GM19351 (cell line): Measurements from ENCODE around the gene CPED1.
"Not testable (repeated sequence)": the region's sequence is repeated elsewhere in the genome, so short reads cannot be mapped to it uniquely, and the experiment has no call there.

ENCODE experiments used
- ATAC-seq: cut with Tn5 transposase; IDR thresholded peaks from one replicate; pipeline ENCODE4 v1.9.1; 2021; ENCODE audit warnings: mild to moderate bottlenecking, moderate library complexity; ENCODE audit not compliant: unreplicated experiment

CPED1 gene

DNA sequence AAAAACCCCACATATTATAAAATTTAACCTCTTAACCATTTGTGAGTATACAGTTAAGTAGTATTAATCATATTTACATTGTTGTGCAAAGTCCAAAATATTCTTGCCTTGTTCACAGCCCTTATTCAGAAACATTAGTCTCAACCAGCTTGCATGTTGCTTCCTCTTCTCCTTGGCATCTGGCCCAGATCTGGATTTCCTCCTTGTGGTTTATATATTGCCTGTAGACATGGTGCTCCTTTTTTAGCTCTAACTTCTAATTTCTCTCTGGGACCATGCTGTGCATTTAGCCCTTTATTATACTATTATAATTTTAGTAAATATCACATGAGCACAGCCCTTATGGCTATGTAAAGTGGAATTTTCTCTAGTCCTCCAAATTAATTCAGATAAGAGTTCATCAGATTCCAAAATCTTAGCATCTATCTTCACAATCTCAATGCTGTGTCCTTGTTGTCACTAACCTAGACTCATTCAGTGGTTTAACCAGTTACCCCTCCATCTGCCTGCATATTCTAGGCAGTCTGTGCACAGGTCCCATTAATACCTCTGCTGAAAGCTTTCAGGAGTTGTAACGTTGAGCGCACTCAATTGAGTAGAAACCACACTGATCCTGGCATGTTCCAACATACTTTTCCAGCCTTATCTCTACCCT, 7.9 kb downstream of the CPED1 start:
- peak; percentile 59 for ATAC-seq

DNA sequence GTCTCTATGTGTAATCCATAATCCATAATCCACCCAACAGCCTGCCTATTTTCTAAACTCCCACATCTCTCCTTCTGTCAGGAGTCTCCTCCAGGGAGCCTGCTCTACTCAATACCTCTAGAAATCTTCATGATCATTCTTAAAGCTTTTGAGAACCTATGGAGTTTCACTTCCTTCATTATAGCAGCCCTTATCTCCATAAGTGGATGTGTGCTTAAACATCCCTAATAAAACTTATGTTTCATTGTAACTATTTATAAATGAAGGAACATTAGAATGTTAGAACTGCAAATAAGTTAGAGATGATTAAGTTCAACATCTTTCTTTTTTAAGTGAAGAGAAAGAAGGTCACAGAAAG, 8.5 kb downstream of the CPED1 start:
- peak; percentile 58 for ATAC-seq

DNA sequence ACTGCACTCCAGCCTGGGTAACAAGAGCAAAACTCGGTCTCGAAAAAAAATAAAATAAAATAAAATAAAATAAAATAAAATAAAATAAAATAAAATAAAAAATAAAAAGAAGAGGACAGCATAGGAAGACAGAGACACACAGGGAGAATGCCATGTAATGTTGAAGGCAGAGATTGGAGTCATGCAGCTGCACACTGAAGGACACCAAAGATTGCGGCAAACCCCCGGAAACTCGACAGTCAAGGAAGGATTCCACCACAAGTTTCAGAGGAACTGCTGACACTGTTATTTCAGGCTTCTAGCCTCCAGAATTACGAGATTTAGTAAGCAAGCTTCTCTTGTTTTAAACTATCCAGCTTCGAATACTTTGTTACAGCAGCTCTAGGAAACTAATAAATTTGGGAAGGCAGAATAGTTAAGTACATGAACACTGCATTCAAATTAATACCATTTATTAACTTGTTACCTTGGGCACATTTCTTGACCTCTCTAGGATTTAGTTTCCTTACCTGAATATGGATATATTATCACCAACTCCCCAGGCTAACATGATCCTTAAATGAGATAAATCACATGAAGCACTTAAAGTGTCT, 9.5 kb downstream of the CPED1 start:
- no peak for ATAC-seq

DNA sequence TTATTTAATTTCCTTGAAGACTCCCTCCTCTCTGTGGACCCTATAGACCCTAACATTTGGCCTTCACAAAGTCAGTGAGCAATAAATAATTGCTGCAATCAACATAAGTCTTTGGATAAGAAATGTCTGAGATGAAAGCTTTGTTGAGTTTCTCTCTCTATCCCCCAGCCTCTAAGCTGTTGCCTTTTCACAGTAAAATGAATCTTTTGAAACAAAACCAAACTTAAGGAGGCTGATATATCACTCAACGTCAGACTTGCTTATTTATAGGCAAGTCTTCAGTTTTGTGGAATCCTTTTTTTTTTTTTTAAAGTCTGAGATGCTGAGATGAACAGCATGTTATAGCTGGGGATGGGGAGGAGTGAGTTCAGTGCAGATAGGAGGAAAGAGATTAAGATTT, 10.0 kb downstream of the CPED1 start:
- ATAC-seq, result no peak

DNA sequence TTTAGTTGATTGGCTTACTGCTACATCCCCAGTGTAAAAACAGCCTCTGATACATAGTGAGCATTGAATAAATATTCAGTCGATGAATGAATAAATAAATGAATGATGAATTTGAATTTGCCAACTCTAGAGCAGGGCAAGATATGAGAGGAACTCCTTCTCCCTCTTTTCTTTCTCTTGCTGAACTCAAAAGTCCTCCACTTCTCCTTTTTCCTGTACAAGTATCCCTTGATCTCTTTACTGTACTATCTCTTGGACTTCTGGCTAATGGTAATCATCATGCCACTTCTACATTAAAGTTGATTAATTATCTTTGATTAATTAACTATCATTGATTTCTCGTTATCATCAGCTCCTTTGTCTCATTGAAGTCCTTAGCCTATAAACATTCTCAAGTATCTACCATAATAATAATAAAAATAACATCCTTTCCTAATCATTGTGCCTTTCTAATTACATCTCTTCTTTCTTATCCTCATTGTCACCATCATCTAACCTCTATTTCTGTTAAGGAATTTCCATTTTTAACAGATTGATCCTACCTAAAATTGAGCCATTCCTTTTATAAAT, 10.6 kb downstream of the CPED1 start:
- ATAC-seq, result no peak

DNA sequence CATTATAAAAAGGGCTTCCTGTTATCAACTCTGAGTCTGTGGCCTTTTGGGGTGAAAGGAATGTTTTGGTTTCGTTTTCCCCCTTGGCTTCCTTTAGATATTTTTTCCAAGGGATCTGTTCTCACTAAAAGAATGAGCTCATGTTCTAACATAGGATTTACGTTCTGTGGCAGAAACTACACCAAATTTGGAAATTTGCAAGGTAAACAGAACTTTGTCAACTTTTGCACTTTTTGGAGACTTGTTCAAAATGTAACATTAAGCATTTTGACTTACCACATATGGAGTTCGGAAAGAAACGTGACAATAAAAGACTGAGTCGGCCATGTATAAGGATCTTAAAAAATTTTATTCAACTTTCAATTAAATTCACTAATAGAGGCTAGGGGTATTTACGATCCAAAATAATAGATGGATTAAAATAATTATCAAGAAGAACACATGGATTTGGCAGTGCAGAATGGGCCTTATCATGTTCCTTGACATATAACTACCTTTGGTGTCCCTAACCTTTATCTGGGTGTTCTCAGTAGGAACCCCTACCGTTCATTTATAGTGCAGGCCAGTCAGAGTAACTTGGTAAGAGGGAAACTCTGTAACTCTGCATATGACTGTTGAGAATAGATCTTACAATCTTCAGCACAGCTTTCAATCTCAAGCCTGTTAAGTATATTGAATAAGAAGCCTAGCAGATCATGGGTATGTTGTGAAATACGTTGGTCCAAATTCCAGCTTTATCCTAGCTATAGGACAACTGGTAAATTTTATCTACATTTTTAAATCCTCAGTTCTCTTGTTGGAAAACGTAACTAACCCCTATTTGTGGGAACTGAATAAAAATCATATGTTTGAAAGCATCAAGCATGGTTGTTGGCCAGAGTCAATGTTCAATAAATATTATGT, 11.8 kb downstream of the CPED1 start:
- ATAC-seq, result no peak

DNA sequence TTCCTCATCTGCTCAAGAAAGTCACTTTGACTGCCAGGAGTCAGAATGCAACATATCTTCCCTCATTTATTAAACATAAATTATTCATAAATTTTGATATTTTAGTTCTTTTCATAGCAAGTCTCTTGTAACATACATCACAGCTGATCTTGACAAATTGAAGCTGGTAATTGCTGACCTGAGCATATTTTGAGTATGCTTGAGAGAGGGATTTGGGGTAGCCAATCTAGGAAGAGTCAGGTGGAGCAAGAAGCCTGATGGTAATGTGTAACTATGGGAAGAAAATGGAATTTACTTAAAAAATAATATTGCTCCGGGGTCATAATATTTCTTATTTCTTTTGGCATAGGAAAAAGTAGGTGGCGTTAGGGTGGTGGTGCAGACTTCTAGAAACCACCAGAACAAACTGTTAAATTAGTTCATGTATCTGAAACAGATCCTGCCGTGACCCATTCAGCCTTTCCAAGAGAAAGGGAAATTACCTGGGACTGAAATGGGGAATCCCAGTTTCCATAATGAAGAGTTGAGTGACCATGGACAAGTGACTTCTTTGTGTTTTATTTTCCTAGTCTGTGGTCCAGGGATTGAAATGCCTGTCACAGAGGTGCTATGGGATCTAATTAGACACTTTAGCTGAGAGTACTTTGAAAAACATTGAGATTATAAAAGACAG, 12.9 kb downstream of the CPED1 start:
- no peak for ATAC-seq

DNA sequence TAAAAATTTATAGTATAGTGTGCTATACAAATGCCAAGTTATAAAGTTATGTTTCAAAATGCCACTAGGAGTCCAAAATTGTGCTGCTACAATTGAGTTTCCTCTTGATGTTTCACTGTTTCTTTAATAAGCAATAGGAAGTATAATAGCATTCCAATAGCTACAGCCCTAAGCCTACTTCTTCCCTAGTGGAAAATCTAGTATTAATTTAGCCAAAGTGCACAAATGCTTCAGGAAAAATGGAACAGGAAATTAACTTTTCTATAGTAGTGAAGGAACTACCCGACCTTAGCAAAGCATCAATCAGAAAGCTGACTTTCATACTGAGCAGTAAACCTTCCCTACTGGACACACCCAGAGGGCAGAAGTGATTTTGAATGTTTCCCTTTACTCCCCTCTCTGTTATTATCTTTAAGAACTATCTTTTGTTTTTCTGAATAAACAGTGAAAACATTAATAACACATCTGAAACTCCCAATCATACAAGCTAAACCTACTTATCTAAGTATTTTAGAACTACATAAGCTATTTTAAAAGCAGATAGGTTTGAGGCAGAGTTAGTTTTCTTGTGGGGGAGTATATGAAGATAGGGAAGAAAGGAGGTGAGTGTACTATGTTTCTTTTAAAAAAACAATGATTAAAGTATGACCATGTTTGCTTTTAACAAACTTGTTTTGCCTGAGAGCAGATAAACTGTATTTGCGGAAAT, 13.7 kb downstream of the CPED1 start:
- no peak for ATAC-seq

DNA sequence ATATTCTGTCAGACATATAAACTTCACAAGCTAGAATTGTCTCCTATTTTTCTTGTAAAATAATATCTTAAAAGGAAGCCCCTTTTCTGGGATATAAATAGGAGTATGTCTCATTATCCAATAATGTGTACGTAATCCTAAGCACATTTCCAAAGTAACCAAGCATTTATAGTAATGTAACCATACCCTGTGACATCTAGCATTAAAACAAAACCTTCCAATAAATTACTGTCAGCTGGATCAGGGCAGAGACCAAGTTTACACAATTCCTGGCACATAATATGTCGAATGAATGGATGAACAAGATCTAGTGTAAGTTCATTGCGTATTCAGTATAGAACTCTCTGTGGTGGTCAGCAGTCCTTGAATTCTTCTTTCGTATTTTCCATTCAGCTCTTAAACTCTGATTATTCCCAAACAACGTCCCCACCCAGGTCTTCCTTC, 14.3 kb downstream of the CPED1 start:
- no peak for ATAC-seq

DNA sequence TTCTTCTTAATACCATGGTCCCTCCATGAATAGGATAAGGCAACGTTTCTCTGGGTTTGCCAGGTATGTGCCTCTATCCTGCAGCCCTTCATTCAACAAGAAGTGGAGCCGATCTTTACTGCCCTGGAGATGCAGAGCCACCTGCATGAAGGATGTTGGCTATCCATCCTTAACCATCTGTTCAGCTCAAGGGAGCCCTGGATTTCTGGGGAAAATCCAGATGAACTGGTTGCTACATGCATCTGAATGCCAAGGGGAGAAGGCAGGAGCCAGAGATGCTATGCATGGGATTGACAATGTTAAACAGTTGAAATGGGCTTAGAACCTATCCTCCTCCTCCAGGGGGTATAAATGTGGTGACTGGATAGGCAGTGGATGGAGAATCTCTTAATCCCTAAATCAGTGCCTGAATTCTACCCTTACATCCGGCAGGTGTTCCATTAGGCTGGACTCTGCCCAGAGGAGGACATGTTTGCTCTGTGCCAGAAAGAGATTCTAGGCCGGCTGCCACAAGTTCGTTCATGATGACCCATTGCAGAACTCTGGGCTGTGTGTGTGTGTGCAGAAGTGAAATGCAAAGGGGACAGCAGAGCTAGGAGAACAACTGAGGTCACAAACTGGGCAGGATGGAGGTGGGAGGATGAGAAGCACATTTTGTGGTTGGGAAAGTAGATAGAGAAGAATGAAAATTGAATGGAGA, 15.6 kb downstream of the CPED1 start:
- no peak for ATAC-seq

DNA sequence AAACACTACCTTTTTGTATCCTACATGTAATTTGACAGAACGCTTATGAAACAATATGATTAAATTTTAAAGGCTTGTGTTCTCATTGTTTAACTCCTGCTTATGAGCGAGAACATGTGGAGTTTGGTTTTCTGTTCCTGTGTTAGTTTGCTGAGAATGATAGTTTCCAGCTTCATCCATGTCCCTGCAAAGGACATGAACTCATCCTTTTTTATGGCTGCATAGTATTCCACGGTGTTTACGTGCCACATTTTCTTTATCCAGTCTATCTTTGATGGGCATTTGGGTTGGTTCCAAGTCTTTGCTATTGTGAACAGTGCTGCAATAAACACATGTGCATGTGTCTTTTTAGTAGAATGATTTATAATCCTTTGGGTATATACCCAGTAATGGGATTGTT, 16.5 kb downstream of the CPED1 start:
- not testable (repeated sequence) for ATAC-seq

DNA sequence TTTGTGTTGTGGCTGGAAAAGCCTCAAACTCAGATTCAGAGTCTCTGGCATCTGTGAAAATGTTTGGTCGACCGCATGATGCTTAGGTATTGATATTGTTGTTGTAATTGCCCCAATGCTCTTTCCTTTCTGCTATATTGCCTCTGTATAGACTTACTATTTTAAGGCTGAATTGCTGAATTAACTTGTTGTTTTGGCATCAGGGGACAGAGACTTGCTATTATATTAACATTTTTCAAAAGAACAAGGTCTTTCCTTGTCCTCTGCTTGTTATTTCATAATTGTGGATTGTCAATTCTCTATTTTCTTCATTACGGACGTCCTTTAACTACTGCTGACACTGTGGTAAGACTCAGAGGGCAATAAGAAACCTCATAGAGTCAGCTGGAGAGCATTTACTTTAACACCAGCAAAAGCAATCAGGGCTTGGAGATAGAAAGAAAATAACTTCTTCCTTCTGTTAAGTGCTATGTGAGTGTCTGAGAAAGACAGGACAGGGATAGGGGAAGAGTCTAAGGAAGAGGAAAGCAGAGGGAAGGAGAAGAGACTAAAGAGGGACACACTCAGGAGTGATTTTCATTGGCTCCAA, 17.6 kb downstream of the CPED1 start:
- ATAC-seq, result no peak

DNA sequence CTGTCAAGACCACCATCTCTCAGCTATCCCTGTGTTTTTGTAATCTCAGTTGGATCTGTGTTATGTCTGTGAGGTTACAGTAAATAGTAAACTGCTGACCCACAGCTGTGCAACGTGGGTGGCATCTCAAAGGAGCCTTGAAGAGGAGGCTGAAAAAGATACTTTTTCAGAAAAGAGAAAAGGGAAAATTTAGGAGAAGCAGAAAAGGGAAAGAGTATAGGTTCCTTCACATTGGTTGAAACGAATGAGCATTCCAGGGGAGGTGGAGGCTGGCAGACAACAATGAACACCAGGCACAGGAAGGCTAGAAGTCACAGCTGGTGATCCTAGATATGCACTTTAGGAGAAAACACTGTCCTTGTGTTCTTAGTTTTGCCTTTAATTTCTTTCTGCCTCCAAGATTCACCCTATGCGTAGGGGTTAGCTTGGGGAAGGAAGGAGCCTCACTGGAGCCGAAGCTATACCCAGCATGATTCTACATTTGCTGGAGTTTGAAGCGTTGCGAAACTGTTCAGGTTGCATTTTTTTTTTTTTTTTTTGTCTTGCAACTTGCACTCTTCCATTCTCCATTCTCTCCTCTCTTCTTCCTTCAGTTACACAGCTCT, 18.3 kb downstream of the CPED1 start:
- no peak for ATAC-seq

DNA sequence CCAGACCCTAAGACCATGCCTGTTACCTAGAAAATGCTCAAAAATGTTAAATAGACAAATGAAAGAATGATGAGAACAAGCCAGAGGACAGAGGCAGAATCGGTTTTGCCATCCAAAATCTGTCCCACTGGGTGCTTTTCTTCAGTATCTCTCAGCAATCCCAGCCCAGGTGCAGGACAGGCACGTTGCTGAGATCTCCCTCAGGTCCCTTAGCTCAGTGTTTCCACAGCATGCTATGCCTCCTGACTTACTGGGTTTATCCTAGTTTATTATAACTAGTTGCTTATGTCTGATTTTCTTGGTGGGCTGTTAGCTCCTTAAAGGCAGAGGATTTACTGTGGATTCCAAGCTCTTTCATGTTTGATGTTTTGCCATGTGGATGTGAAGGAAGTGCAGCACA, 20.3 kb downstream of the CPED1 start:
- no peak for ATAC-seq

DNA sequence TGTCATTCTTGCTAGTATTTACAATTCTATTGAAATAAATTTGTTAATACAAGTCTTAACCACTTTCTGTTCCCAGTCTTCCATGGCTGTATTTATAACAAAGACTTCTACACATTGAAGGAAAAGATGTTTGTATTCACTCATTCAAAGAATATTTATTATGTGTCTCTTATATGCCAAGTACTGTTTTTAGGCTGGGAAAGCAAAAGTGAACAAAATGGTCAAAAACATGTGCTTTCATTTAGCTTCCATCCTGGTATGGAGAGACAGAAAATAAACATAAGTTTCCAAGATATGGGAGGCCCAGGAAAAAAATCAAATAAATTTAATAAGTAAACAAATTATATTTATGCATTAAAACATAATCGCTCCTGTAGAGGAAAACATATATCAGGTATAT, 22.9 kb downstream of the CPED1 start:
- no peak for ATAC-seq

DNA sequence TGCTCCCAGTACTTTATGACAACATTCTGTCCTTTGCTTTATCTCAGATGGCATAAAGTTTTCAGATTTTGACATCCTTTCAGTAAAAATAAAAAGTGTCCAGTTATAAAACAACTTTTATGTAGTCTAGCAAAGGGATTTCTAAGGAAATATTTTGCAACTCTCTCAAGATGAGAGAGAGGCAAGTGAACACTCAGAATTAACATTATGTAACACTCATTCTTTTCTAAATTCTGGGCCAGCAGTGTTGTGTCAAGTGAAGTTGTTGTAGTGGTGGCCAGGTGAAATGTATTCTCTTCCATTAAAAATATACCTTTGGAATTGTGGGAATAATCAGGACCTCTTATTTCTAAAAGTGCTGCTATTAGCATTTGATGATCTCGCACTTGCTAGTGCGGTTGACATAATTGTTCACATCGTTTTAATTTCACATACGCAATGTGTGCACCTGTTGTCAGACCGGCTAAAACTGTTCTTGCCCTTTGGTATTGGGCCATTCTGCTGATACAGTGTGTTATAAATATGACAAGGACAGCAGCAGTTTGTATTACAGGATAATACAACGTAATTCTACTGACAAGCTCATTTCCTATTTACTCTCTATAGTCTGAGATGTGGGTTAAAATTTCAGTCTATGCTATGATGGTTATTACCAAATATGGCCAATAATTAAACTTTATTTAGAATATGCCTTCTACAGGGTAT, 23.8 kb downstream of the CPED1 start:
- no peak for ATAC-seq

DNA sequence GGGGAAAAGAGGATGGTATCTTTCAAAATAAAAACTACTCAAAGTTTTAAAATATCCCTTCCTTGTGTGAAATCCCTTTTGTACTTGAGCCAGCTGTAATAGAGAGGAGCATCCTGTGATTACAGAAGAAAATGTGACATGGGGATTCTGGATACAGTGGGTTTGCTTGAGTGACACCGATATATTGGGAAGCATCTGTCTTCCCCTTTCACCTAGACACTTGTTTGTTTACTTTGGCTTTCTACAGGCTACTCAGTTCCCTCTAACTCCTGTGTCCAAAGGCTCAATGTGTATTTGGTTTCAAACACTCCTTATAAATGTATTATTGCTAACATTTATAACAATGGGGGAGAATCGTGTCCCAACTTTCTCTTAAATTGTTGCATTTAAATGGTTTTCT, 24.4 kb downstream of the CPED1 start:
- no peak for ATAC-seq

DNA sequence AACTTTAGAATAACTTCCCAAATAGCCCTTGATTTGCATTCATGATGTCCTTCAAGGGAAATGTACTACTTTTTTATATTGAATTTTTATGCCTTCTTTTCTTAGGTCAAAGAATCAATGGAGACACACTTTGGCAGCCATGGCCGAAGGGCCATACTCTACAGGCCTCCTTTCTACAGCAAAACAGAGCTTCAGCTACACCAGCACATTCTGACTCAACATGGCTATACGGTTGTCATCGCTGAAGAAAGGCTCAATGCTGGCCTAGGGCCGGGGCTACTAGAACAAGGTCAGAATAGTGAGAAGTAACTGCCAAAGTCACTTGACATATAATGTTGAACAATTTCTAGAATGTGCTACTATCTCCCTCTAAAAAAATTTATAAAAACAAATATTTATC, 27.0 kb downstream of the CPED1 start:
- no peak for ATAC-seq

DNA sequence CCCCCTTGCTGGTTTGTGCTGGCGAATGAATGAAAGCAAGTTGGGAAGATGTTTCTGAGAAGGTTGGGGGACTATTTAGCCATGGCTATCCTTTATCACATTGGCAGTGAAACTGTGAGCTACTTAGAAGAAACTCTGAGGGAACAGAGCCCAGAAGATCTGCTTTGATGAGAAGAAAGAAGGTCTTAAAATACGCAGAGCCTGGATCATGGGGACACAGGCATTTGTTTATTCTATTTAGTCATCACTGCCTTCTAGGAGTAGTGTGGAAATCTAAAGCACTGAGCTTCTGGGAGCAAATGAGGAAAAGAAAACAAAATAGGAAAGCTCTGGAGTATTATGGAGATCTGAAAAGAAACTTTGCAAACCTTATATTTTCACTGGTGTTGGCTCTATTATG, 28.5 kb downstream of the CPED1 start:
- no peak for ATAC-seq
